GM23338 (cell line): Measurements from ENCODE around the gene CAPN10. TPM values are rescaled to one million over a fixed set of nuclear protein-coding genes. Genes with fewer than 3 reads are reported as not detected.

ENCODE experiments used
- ATAC-seq: fragments of 200-7000 bp; cut with Tn5 transposase; 3 replicates; pipeline ENCODE4 v1.9.1; 2020
- DNase-seq: peaks from one replicate; pipeline ENCODE4 v3.0.0-alpha.2; 2015; ENCODE audit warnings: low spot score
- H2AFZ ChIP-seq: fragments of 200-600 bp; sonication (generic); 2 replicates; pipeline ENCODE4 v1.8.0; 2016; ENCODE audit warnings: antibody characterized with exemption, mild to moderate bottlenecking, moderate library complexity
- H3F3A ChIP-seq: fragments of 200-600 bp; sonication (generic); replicated peaks from 2 replicates; pipeline ENCODE4 v1.8.0; 2017; ENCODE audit warnings: antibody characterized with exemption, mixed run types, low read depth
- H3K27ac ChIP-seq: fragments of 200-600 bp; sonication (generic); 2 replicates; pipeline ENCODE4 v1.6.1; 2016; ENCODE audit warnings: low read depth
- H3K27me3 ChIP-seq: fragments of 200-600 bp; sonication (generic); 2 replicates; pipeline ENCODE4 v1.8.0; 2016; ENCODE audit warnings: mild to moderate bottlenecking, mixed run types, moderate library complexity; ENCODE audit not compliant: insufficient read depth
- H3K36me3 ChIP-seq: fragments of 200-600 bp; sonication (generic); 2 replicates; pipeline ENCODE4 v1.8.0; 2016; ENCODE audit warnings: mild to moderate bottlenecking; ENCODE audit not compliant: insufficient read depth
- H3K4me1 ChIP-seq: fragments of 200-600 bp; sonication (generic); 2 replicates; pipeline ENCODE4 v1.8.0; 2016; ENCODE audit warnings: mild to moderate bottlenecking, moderate library complexity; ENCODE audit not compliant: insufficient read depth
- H3K4me2 ChIP-seq: fragments of 200-600 bp; sonication (generic); 2 replicates; pipeline ENCODE4 v1.7.1; 2017; ENCODE audit warnings: mixed run types
- H3K4me3 ChIP-seq: fragments of 200-600 bp; sonication (generic); 2 replicates; pipeline ENCODE4 v1.6.1; 2016; ENCODE audit warnings: mixed run types
- H3K79me2 ChIP-seq: fragments of 200-600 bp; sonication (generic); replicated peaks from 2 replicates; pipeline ENCODE4 v1.8.0; 2017; ENCODE audit warnings: mild to moderate bottlenecking; ENCODE audit not compliant: insufficient read depth
- H3K9me2 ChIP-seq: fragments of 200-600 bp; sonication (generic); 2 replicates; pipeline ENCODE4 v1.8.0; 2017; ENCODE audit not compliant: insufficient read depth
- H4K20me1 ChIP-seq: fragments of 200-600 bp; sonication (generic); replicated peaks from 2 replicates; pipeline ENCODE4 v1.8.0; 2017; ENCODE audit warnings: mild to moderate bottlenecking; ENCODE audit not compliant: insufficient read depth
- H3K27ac Mint-ChIP-seq: 2 replicates; pipeline ENCODE4 v1.8.0; 2020; ENCODE audit warnings: inconsistent platforms, mild to moderate bottlenecking, moderate library complexity, mixed read lengths
- H3K27me3 Mint-ChIP-seq: 3 replicates; pipeline ENCODE4 v1.8.0; 2022; ENCODE audit warnings: low read depth, mild to moderate bottlenecking, moderate library complexity, mixed read lengths, inconsistent platforms; ENCODE audit not compliant: insufficient read depth, poor library complexity
- H3K36me3 Mint-ChIP-seq: 3 replicates; pipeline ENCODE4 v1.8.0; 2021; ENCODE audit warnings: low read depth, mild to moderate bottlenecking, inconsistent platforms, moderate library complexity, mixed read lengths
- H3K4me1 Mint-ChIP-seq: 3 replicates; pipeline ENCODE4 v1.8.0; 2020; ENCODE audit warnings: mild to moderate bottlenecking, inconsistent platforms, mixed read lengths
- H3K4me3 Mint-ChIP-seq: 3 replicates; pipeline ENCODE4 v1.8.0; 2021; ENCODE audit warnings: moderate library complexity, mild to moderate bottlenecking, inconsistent platforms, mixed read lengths
- H3K9me3 Mint-ChIP-seq: 3 replicates; pipeline ENCODE4 v1.8.0; 2020; ENCODE audit warnings: moderate library complexity, mild to moderate bottlenecking, inconsistent platforms, mixed read lengths
- CREB1 ChIP-seq: fragments of 250-450 bp; sonication (Bioruptor Pico); IDR thresholded peaks from 2 replicates; pipeline ENCODE4 v1.5.0; 2020; ENCODE audit warnings: low read depth, mild to moderate bottlenecking, moderate library complexity
- EZH2 ChIP-seq: fragments of 200-600 bp; sonication (generic); IDR thresholded peaks from one replicate; pipeline ENCODE4 v1.8.0; 2017; ENCODE audit warnings: antibody characterized with exemption, mild to moderate bottlenecking, low read depth; ENCODE audit not compliant: unreplicated experiment
- EZH2phosphoT487 ChIP-seq: fragments of 200-600 bp; sonication (generic); IDR thresholded peaks from one replicate; pipeline ENCODE4 v1.8.1; 2018; ENCODE audit warnings: antibody characterized with exemption; ENCODE audit not compliant: unreplicated experiment
- JUNB ChIP-seq: IDR thresholded peaks from one replicate; pipeline ENCODE4 v1.6.1; 2016; ENCODE audit warnings: antibody characterized with exemption; ENCODE audit not compliant: unreplicated experiment
- NANOG ChIP-seq: IDR thresholded peaks from 2 replicates; pipeline ENCODE4 v1.6.1; 2016; ENCODE audit warnings: antibody characterized with exemption, borderline replicate concordance
- POLR2AphosphoS5 ChIP-seq: IDR thresholded peaks from 2 replicates; pipeline ENCODE4 v1.6.1; 2016; ENCODE audit warnings: antibody characterized with exemption, low read depth
- STAT1 ChIP-seq: IDR thresholded peaks from one replicate; pipeline ENCODE4 v1.6.1; 2016; ENCODE audit warnings: antibody characterized with exemption; ENCODE audit not compliant: unreplicated experiment
- ZNF114 ChIP-seq: fragments of 250-450 bp; sonication (Bioruptor Pico); IDR thresholded peaks from 2 replicates; pipeline ENCODE4 v1.5.0; 2020; ENCODE audit warnings: mild to moderate bottlenecking, moderate library complexity
- ZNF331 ChIP-seq: fragments of 250-450 bp; sonication (Bioruptor Pico); IDR thresholded peaks from 2 replicates; pipeline ENCODE4 v1.5.0; 2020; ENCODE audit warnings: low read depth, mild to moderate bottlenecking, moderate library complexity
- polyA plus RNA-seq: library from polyadenylated mRNA; unstranded; fragments of >200 nt; fragmentation: Nextera tagmentation; extraction: Ambion mirVana; gene quantifications from 2 replicates; pipeline ENCODE4 v1.2.1, GENCODE V29; 2016
- total RNA-seq: library from RNA; depleted of rRNA; stranded (reverse); fragments of >200 nt; shearing (Covaris generic); gene quantifications from 2 replicates; pipeline ENCODE4 v1.2.3, GENCODE V29; 2014
- TF ChIP-seq, protein P1 (sequence below), 2 experiments: fragments of 200-600 bp in 1 of 2; sonication (generic) in 1 of 2; conservative IDR thresholded peaks; 2 replicates each; pipeline versions ENCODE4 v1.5.1 to v1.6.1; 2016 to 2017; ENCODE audit warnings: antibody characterized with exemption in 2 of 2, low read depth in 2 of 2, mild to moderate bottlenecking in 2 of 2, moderate library complexity in 1 of 2
- TF ChIP-seq, protein P2 (sequence below): fragments of 250-450 bp; sonication (Bioruptor Pico); IDR thresholded peaks from 2 replicates; pipeline ENCODE4 v1.5.0; 2020; ENCODE audit warnings: mild to moderate bottlenecking, moderate library complexity
- TF ChIP-seq, protein P3 (sequence below): IDR thresholded peaks from 2 replicates; pipeline ENCODE4 v1.6.1; 2016; ENCODE audit warnings: antibody characterized with exemption
- TF ChIP-seq, protein P4 (sequence below): IDR thresholded peaks from one replicate; pipeline ENCODE4 v1.6.1; 2018; ENCODE audit warnings: antibody characterized with exemption; ENCODE audit not compliant: unreplicated experiment

The CAPN10 gene
- total and polyA plus RNA-seq, 2 experiments from 2014 or later = 30.2 to 59.8 TPM

DNA sequence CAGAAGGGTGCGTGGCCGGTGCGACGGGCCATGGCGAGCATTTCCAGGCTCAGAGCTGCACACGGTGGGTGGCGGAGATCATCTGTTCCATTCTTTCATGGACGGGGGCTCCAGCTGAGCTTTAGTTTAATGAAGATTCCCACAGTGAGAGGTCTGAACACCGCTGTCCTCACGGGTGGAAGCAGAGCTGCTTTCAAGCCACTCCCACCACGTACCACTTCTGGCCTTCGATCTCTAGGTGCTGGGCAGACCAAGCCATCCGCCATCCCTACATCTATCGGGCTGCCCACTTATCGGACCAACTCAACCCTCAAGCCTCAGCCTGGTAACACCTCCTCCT is 57.2 kb downstream of the CAPN10 start:
- Mint-ChIP-seq H3K27ac (no peak overlapping the region), H3K4me1 (peaks cover 4% of the 10 kb centered on the region), H3K36me3 (peaks cover 3% of the 10 kb centered on the region; the same call in 1 of the 3 replicates), H3K4me3 (no peak overlapping the region), H3K27me3 (peaks cover 14% of the 10 kb centered on the region), H3K9me3 (peaks cover 3% of the 10 kb centered on the region; the same call in 2 of the 3 replicates)
- ATAC-seq = no peak
- Histone ChIP-seq H3K4me3 (no peak overlapping the region), H3F3A (no peaks in the 10 kb centered on the region), H2AFZ (no peak overlapping the region), H3K4me1 (no peaks in the 10 kb centered on the region), H3K27me3 (no peaks in the 10 kb centered on the region), H3K36me3 (no peaks in the 10 kb centered on the region), H3K4me2 (no peak overlapping the region), H3K79me2 (no peaks in the 10 kb centered on the region), H3K9me2 (no peaks in the 10 kb centered on the region), H4K20me1 (no peaks in the 10 kb centered on the region), H3K27ac (no peak overlapping the region)
- no peak for TF ChIP-seq STAT1
- TF ChIP-seq ZNF331 (CRISPR knock-in tag) = no peak
- TF ChIP-seq, protein P1, sequence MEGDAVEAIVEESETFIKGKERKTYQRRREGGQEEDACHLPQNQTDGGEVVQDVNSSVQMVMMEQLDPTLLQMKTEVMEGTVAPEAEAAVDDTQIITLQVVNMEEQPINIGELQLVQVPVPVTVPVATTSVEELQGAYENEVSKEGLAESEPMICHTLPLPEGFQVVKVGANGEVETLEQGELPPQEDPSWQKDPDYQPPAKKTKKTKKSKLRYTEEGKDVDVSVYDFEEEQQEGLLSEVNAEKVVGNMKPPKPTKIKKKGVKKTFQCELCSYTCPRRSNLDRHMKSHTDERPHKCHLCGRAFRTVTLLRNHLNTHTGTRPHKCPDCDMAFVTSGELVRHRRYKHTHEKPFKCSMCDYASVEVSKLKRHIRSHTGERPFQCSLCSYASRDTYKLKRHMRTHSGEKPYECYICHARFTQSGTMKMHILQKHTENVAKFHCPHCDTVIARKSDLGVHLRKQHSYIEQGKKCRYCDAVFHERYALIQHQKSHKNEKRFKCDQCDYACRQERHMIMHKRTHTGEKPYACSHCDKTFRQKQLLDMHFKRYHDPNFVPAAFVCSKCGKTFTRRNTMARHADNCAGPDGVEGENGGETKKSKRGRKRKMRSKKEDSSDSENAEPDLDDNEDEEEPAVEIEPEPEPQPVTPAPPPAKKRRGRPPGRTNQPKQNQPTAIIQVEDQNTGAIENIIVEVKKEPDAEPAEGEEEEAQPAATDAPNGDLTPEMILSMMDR (conservative IDR thresholded peaks at IDR 0.05; ENCODE audit: low read depth in 2 of 2) = no peak
- TF ChIP-seq POLR2AphosphoS5 = no peak
- no peak for TF ChIP-seq EZH2
- TF ChIP-seq, protein P2, sequence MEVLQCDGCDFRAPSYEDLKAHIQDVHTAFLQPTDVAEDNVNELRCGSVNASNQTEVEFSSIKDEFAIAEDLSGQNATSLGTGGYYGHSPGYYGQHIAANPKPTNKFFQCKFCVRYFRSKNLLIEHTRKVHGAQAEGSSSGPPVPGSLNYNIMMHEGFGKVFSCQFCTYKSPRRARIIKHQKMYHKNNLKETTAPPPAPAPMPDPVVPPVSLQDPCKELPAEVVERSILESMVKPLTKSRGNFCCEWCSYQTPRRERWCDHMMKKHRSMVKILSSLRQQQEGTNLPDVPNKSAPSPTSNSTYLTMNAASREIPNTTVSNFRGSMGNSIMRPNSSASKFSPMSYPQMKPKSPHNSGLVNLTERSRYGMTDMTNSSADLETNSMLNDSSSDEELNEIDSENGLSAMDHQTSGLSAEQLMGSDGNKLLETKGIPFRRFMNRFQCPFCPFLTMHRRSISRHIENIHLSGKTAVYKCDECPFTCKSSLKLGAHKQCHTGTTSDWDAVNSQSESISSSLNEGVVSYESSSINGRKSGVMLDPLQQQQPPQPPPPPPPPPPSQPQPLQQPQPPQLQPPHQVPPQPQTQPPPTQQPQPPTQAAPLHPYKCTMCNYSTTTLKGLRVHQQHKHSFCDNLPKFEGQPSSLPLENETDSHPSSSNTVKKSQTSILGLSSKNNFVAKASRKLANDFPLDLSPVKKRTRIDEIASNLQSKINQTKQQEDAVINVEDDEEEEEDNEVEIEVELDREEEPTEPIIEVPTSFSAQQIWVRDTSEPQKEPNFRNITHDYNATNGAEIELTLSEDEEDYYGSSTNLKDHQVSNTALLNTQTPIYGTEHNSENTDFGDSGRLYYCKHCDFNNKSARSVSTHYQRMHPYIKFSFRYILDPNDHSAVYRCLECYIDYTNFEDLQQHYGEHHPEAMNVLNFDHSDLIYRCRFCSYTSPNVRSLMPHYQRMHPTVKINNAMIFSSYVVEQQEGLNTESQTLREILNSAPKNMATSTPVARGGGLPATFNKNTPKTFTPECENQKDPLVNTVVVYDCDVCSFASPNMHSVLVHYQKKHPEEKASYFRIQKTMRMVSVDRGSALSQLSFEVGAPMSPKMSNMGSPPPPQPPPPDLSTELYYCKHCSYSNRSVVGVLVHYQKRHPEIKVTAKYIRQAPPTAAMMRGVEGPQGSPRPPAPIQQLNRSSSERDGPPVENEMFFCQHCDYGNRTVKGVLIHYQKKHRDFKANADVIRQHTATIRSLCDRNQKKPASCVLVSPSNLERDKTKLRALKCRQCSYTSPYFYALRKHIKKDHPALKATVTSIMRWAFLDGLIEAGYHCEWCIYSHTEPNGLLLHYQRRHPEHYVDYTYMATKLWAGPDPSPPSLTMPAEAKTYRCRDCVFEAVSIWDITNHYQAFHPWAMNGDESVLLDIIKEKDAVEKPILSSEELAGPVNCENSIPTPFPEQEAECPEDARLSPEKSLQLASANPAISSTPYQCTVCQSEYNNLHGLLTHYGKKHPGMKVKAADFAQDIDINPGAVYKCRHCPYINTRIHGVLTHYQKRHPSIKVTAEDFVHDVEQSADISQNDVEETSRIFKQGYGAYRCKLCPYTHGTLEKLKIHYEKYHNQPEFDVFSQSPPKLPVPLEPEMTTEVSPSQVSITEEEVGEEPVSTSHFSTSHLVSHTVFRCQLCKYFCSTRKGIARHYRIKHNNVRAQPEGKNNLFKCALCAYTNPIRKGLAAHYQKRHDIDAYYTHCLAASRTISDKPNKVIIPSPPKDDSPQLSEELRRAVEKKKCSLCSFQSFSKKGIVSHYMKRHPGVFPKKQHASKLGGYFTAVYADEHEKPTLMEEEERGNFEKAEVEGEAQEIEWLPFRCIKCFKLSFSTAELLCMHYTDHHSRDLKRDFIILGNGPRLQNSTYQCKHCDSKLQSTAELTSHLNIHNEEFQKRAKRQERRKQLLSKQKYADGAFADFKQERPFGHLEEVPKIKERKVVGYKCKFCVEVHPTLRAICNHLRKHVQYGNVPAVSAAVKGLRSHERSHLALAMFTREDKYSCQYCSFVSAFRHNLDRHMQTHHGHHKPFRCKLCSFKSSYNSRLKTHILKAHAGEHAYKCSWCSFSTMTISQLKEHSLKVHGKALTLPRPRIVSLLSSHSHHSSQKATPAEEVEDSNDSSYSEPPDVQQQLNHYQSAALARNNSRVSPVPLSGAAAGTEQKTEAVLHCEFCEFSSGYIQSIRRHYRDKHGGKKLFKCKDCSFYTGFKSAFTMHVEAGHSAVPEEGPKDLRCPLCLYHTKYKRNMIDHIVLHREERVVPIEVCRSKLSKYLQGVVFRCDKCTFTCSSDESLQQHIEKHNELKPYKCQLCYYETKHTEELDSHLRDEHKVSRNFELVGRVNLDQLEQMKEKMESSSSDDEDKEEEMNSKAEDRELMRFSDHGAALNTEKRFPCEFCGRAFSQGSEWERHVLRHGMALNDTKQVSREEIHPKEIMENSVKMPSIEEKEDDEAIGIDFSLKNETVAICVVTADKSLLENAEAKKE (CRISPR knock-in tag) = no peak
- TF ChIP-seq CREB1 = no peak
- TF ChIP-seq JUNB = no peak
- TF ChIP-seq, protein P3, sequence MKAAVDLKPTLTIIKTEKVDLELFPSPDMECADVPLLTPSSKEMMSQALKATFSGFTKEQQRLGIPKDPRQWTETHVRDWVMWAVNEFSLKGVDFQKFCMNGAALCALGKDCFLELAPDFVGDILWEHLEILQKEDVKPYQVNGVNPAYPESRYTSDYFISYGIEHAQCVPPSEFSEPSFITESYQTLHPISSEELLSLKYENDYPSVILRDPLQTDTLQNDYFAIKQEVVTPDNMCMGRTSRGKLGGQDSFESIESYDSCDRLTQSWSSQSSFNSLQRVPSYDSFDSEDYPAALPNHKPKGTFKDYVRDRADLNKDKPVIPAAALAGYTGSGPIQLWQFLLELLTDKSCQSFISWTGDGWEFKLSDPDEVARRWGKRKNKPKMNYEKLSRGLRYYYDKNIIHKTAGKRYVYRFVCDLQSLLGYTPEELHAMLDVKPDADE = no peak
- no peak for TF ChIP-seq ZNF114 (CRISPR knock-in tag)
- no peak for TF ChIP-seq EZH2phosphoT487
- TF ChIP-seq NANOG = no peak
- TF ChIP-seq, protein P4, sequence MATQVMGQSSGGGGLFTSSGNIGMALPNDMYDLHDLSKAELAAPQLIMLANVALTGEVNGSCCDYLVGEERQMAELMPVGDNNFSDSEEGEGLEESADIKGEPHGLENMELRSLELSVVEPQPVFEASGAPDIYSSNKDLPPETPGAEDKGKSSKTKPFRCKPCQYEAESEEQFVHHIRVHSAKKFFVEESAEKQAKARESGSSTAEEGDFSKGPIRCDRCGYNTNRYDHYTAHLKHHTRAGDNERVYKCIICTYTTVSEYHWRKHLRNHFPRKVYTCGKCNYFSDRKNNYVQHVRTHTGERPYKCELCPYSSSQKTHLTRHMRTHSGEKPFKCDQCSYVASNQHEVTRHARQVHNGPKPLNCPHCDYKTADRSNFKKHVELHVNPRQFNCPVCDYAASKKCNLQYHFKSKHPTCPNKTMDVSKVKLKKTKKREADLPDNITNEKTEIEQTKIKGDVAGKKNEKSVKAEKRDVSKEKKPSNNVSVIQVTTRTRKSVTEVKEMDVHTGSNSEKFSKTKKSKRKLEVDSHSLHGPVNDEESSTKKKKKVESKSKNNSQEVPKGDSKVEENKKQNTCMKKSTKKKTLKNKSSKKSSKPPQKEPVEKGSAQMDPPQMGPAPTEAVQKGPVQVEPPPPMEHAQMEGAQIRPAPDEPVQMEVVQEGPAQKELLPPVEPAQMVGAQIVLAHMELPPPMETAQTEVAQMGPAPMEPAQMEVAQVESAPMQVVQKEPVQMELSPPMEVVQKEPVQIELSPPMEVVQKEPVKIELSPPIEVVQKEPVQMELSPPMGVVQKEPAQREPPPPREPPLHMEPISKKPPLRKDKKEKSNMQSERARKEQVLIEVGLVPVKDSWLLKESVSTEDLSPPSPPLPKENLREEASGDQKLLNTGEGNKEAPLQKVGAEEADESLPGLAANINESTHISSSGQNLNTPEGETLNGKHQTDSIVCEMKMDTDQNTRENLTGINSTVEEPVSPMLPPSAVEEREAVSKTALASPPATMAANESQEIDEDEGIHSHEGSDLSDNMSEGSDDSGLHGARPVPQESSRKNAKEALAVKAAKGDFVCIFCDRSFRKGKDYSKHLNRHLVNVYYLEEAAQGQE = no peak
- DNase-seq = no peak
